Endothelial cell of umbilical vein (primary cell): Measurements from ENCODE around the gene CDK5RAP2. TPM values are rescaled to one million over a fixed set of nuclear protein-coding genes. Genes with fewer than 3 reads are reported as not detected.

Experiments used
- BruUV-seq: library from RNA; stranded (reverse); fragments of 400-500 nt; replicated peaks from 2 replicates; lab custom pipeline; 2021; lab: Mats Ljungman, UMichigan
- CTCF ChIA-PET: fragments of 300-600, 350-600 bp; sonication (Branson Sonifier 250); formaldehyde crosslinking; loops from one replicate; lab custom pipeline; 2021; ENCODE audit warnings: antibody characterized with exemption, inconsistent platforms; lab: Charles Lee
- POLR2A ChIA-PET: fragments of 300-600, 350-600 bp; sonication (Branson Sonifier 250); formaldehyde crosslinking; loops from one replicate; lab custom pipeline; 2021; ENCODE audit warnings: antibody characterized with exemption, inconsistent platforms; lab: Charles Lee
- DNase-seq: peaks from one replicate; pipeline ENCODE4 v3.0.0-alpha.2; 2011; ENCODE audit warnings: low read depth, low spot score
- FAIRE-seq: peaks from 2 replicates; lab custom pipeline; 2011; peaks lifted over from hg19 to GRCh38; lab: Jason Lieb, UNC
- H2AFZ ChIP-seq: 2 replicates; pipeline ENCODE4 v1.6.0; 2012; ENCODE audit warnings: low read depth, low read length, control low read depth, inconsistent platforms
- H3K27ac ChIP-seq: 2 replicates; pipeline ENCODE4 v1.5.1; 2011; ENCODE audit warnings: low read depth, mild to moderate bottlenecking, control low read depth, low read length, moderate library complexity; ENCODE audit not compliant: insufficient read depth
- H3K27me3 ChIP-seq, 2 experiments: 2 replicates each; pipeline versions ENCODE4 v1.6.0 to v1.6.1; 2011; ENCODE audit warnings: low read length in 2 of 2, mixed read lengths in 1 of 2; ENCODE audit not compliant: control insufficient read depth in 2 of 2, insufficient read depth in 2 of 2
- H3K36me3 ChIP-seq, 2 experiments: 2 replicates in 1 of 2; 3 replicates in 1 of 2; pipeline ENCODE4 v1.5.1; 2011; ENCODE audit warnings: low read length in 2 of 2, mild to moderate bottlenecking in 1 of 2, moderate library complexity in 1 of 2; ENCODE audit not compliant: control insufficient read depth in 2 of 2, insufficient read depth in 2 of 2; ENCODE audit errors: extremely low read depth in 1 of 2
- H3K4me1 ChIP-seq: 3 replicates; pipeline ENCODE4 v1.5.1; 2011; ENCODE audit warnings: mild to moderate bottlenecking, low read length; ENCODE audit not compliant: control insufficient read depth, insufficient read depth; ENCODE audit errors: extremely low read depth
- H3K4me2 ChIP-seq: 2 replicates; pipeline ENCODE4 v1.6.1; 2011; ENCODE audit warnings: low read length, control low read depth, mixed read lengths; ENCODE audit not compliant: insufficient read depth
- H3K4me3 ChIP-seq, 3 experiments: fragments of 200-600 bp in 1 of 3; sonication (generic), shearing (Covaris generic) in 1 of 3; replicated peaks in 1 of 3; 2 replicates each; pipeline ENCODE4 v1.5.1; 2011 to 2016; ENCODE audit warnings: control low read depth in 3 of 3, low read length in 3 of 3, mild to moderate bottlenecking in 2 of 3, inconsistent platforms in 1 of 3, low read depth in 1 of 3, moderate library complexity in 1 of 3; ENCODE audit not compliant: insufficient read depth in 1 of 3
- H3K79me2 ChIP-seq: 2 replicates; pipeline ENCODE4 v1.6.0; 2012; ENCODE audit warnings: low read length, inconsistent platforms; ENCODE audit not compliant: control insufficient read depth, insufficient read depth
- H3K9ac ChIP-seq: replicated peaks from 2 replicates; pipeline ENCODE3; 2011; ENCODE audit warnings: low read length, control low read depth; ENCODE audit not compliant: insufficient read depth; ENCODE audit errors: extremely low read depth
- H3K9me1 ChIP-seq: replicated peaks from 3 replicates; pipeline ENCODE4 v1.6.0; 2011; ENCODE audit warnings: mild to moderate bottlenecking, low read length; ENCODE audit not compliant: control insufficient read depth, insufficient read depth; ENCODE audit errors: extremely low read depth
- H3K9me3 ChIP-seq: replicated peaks from 2 replicates; pipeline ENCODE4 v1.5.1; 2012; ENCODE audit warnings: low read length, inconsistent platforms; ENCODE audit not compliant: control insufficient read depth, insufficient read depth
- H4K20me1 ChIP-seq: replicated peaks from 2 replicates; pipeline ENCODE3; 2011; ENCODE audit warnings: mild to moderate bottlenecking, low read length; ENCODE audit not compliant: control insufficient read depth, insufficient read depth; ENCODE audit errors: extremely low read depth
- EZH2 ChIP-seq: IDR thresholded peaks from 2 replicates; pipeline ENCODE4 v1.6.1; 2012; ENCODE audit warnings: borderline replicate concordance, low read depth, mild to moderate bottlenecking, moderate library complexity, low read length, inconsistent platforms; ENCODE audit not compliant: severe bottlenecking
- FOS ChIP-seq: IDR thresholded peaks from 2 replicates; pipeline ENCODE4 v1.6.1; 2011; ENCODE audit warnings: mild to moderate bottlenecking, low read length, moderate library complexity, borderline replicate concordance; ENCODE audit not compliant: insufficient read depth
- GATA2 ChIP-seq: IDR thresholded peaks from 2 replicates; pipeline ENCODE4 v1.7.0; 2011; ENCODE audit warnings: low read depth, mild to moderate bottlenecking, moderate library complexity, mixed read lengths, low read length; ENCODE audit not compliant: insufficient read length, insufficient read depth
- JUN ChIP-seq: IDR thresholded peaks from 2 replicates; pipeline ENCODE4 v1.6.1; 2011; ENCODE audit warnings: borderline replicate concordance, low read depth; ENCODE audit not compliant: insufficient read length, insufficient read depth
- MYC ChIP-seq: IDR thresholded peaks from one replicate; pipeline ENCODE4 v1.6.1; 2011; ENCODE audit warnings: mild to moderate bottlenecking, low read depth, low read length
- POLR2A ChIP-seq: IDR thresholded peaks from 2 replicates; pipeline ENCODE4 v1.6.1; 2012; ENCODE audit warnings: low read depth, mild to moderate bottlenecking, control low read depth, low read length
- POLR2AphosphoS5 ChIP-seq: IDR thresholded peaks from 2 replicates; pipeline ENCODE4 v1.6.1; 2012; ENCODE audit warnings: low read depth, mild to moderate bottlenecking, control low read depth, low read length, moderate library complexity; ENCODE audit not compliant: insufficient read depth
- dilution Hi-C: fragments of 300-500 bp; cut with MboI; formaldehyde crosslinking; loops from one replicate; pipeline ENCODE4 v1.15.0; 2019; ENCODE audit warnings: low sequenced_read_pairs; ENCODE audit not compliant: extremely low pct_ligation_motif_present
- intact Hi-C: fragments of 100-400 bp; cut with micrococcal nuclease; formaldehyde crosslinking; loops from one replicate; pipeline ENCODE4 v1.10.0; 2022
- polyA plus RNA-seq, 4 experiments: library from polyadenylated mRNA; depleted of rRNA in 3 of 4; stranded (reverse) in 3 of 4; unstranded in 1 of 4; fragments of >200 nt; gene quantifications; 2 replicates each; pipeline versions ENCODE4 v1.2.1 to v1.2.3, GENCODE V29; 2011 to 2012; ENCODE audit warnings: missing spikeins in 1 of 4
- total RNA-seq: library from RNA; stranded (reverse); gene quantifications from 2 replicates; pipeline ENCODE4 v1.2.3, GENCODE V29; 2021
- TF ChIP-seq, protein P1 (sequence below): IDR thresholded peaks from 2 replicates; pipeline ENCODE4 v1.6.1; 2011; ENCODE audit not compliant: insufficient read depth, insufficient read length
- TF ChIP-seq, protein P2 (sequence below), 2 donors: IDR thresholded peaks; 1 replicate in 1 of 2; 2 replicates in 1 of 2; pipeline ENCODE4 v1.5.1; 2011; ENCODE audit warnings: low read length in 2 of 2, mild to moderate bottlenecking in 2 of 2, moderate library complexity in 2 of 2, control low read depth in 1 of 2, inconsistent platforms in 1 of 2, low read depth in 1 of 2; ENCODE audit not compliant: insufficient read depth in 1 of 2; ENCODE audit errors: extremely low read depth in 1 of 2

The CDK5RAP2 gene
- total and polyA plus RNA-seq, 2 donors (not counting 3 experiments of a cell fraction or from before 2014, with no cell fraction given) = 17.5 to 56.7 TPM

DNA sequence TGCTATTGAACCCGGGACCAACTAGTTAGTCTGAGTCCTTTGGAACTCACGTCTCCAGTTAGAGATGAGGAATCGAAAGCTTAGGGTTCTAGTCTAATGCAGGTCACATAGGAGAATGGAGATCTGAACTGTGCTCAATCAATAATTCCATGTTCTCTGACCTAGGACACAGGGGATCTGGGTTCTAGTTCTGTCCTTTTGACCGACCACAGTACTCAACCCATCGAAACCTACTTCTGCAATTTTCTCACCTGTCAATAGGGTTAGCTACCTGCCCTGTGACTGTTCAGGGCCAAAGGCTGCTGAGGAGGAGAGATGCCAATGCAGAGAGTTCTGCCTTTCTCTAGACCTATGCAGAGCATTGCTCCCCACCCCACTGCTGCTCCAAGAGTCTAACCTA is 187.7 kb downstream of the CDK5RAP2 start:
- FAIRE-seq (no peak), DNase-seq (no peak)
- no peaks in the 10 kb centered on the region for H3K79me2 ChIP-seq
- H3K9ac ChIP-seq = no peak overlapping the region
- no peaks in the 10 kb centered on the region for H3K9me1 ChIP-seq
- no peak overlapping the region for H3K27ac ChIP-seq
- H3K4me1 ChIP-seq = no peaks in the 10 kb centered on the region
- H3K27me3 ChIP-seq = no peaks in the 10 kb centered on the region
- no peaks in the 10 kb centered on the region for H4K20me1 ChIP-seq
- no peaks in the 10 kb centered on the region for H3K9me3 ChIP-seq
- dilution Hi-C loops (no loop called here), intact Hi-C loops (no loop called here)
- ChIA-PET CTCF (no interaction called here), POLR2A (no interaction called here)
- peaks cover 6 to 16% of the 10 kb centered on the region in 2 experiments for H3K36me3 ChIP-seq
- BruUV-seq = no TSS peak
- no peak overlapping the region for H2AFZ ChIP-seq
- H3K4me2 ChIP-seq = no peak overlapping the region
- TF ChIP-seq, protein P1, sequence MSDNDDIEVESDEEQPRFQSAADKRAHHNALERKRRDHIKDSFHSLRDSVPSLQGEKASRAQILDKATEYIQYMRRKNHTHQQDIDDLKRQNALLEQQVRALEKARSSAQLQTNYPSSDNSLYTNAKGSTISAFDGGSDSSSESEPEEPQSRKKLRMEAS = no peak
- no peak for TF ChIP-seq MYC
- no peak overlapping the region for H3K4me3 ChIP-seq

DNA sequence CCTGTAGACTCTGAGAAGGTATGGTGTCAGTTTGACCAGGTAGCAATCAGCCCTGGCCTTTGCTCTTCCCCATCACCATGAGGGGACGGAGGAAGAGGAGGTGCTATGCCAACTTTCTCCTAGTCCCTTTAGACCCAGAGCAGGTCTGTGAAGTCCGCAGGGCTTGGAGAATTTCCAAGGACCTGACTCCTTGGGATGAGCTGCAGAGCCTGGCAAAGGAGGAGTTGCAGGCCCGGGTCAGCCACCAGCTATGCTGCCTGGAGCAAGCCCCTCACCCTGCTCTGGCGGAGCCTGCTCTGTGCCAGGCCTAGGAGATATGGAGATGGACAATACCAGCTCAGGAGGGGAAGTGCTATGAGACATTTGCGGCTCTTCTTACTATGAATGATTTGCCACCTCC is 188.3 kb downstream of the CDK5RAP2 start:
- H3K9me1 ChIP-seq = no peaks in the 10 kb centered on the region
- dilution Hi-C loops (no loop called here), intact Hi-C loops (no loop called here)
- BruUV-seq = no TSS peak
- H3K79me2 ChIP-seq = no peaks in the 10 kb centered on the region
- H3K4me2 ChIP-seq = no peak overlapping the region
- H3K27ac ChIP-seq = no peak overlapping the region
- DNase-seq (no peak), FAIRE-seq (no peak)
- ChIA-PET CTCF (no interaction called here), POLR2A (no interaction called here)
- TF ChIP-seq GATA2 = no peak
- no peak for TF ChIP-seq EZH2
- TF ChIP-seq JUN = no peak
- TF ChIP-seq, protein P2, sequence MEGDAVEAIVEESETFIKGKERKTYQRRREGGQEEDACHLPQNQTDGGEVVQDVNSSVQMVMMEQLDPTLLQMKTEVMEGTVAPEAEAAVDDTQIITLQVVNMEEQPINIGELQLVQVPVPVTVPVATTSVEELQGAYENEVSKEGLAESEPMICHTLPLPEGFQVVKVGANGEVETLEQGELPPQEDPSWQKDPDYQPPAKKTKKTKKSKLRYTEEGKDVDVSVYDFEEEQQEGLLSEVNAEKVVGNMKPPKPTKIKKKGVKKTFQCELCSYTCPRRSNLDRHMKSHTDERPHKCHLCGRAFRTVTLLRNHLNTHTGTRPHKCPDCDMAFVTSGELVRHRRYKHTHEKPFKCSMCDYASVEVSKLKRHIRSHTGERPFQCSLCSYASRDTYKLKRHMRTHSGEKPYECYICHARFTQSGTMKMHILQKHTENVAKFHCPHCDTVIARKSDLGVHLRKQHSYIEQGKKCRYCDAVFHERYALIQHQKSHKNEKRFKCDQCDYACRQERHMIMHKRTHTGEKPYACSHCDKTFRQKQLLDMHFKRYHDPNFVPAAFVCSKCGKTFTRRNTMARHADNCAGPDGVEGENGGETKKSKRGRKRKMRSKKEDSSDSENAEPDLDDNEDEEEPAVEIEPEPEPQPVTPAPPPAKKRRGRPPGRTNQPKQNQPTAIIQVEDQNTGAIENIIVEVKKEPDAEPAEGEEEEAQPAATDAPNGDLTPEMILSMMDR (IDR thresholded peaks at IDR 0.05; ENCODE audit: extremely low read depth in 1 of 2, insufficient read depth in 1 of 2, low read depth in 1 of 2, low read length in 2 of 2) = no peak
- TF ChIP-seq, protein P1 = no peak
- TF ChIP-seq MYC = no peak
- no peak for TF ChIP-seq FOS
- no peak for TF ChIP-seq POLR2AphosphoS5
- TF ChIP-seq POLR2A = no peak
- no peaks in the 10 kb centered on the region for H4K20me1 ChIP-seq
- peaks cover 6 to 16% of the 10 kb centered on the region in 2 experiments for H3K36me3 ChIP-seq
- H3K4me1 ChIP-seq = no peaks in the 10 kb centered on the region
- no peaks in the 10 kb centered on the region for H3K9me3 ChIP-seq
- no peak overlapping the region for H2AFZ ChIP-seq
- H3K27me3 ChIP-seq = no peaks in the 10 kb centered on the region
- H3K4me3 ChIP-seq = no peak overlapping the region
- no peak overlapping the region for H3K9ac ChIP-seq
